Body of pancreas (tissue), 4 donors: Measurements from ENCODE around the gene THSD8. TPM values are rescaled to one million over a fixed set of nuclear protein-coding genes. Genes with fewer than 3 reads are reported as not detected.
A peak's percentile ranks its signal among the peaks of the same experiment; 100 is the strongest.

Experiments
- ATAC-seq: fragments of 150-250 bp; one replicate; pipeline ENCODE4 v1.9.1; 2016
- DNase-seq, 4 donors: peaks; one replicate each; pipeline ENCODE4 v3.0.0-alpha.2; 2019
- H3K27ac ChIP-seq, 4 donors: fragments of 200-600 bp; sonication (generic); 1 replicate in 3 of 4; 2 replicates in 1 of 4; pipeline versions ENCODE4 v1.5.1 to v1.6.1; 2016 to 2019; ENCODE audit warnings: mild to moderate bottlenecking in 1 of 4, mixed read lengths in 1 of 4, moderate library complexity in 1 of 4
- H3K27me3 ChIP-seq, 2 donors: fragments of 200-600 bp; sonication (generic); one replicate each; pipeline ENCODE4 v1.6.0; 2016; ENCODE audit warnings: mild to moderate bottlenecking in 1 of 2
- H3K36me3 ChIP-seq, 2 donors: fragments of 200-600 bp; sonication (generic); replicated peaks in 1 of 2; 2 replicates each; pipeline ENCODE4 v1.5.1; 2016; ENCODE audit warnings: low read depth in 2 of 2; ENCODE audit not compliant: insufficient read depth in 1 of 2
- H3K4me1 ChIP-seq: fragments of 200-600 bp; sonication (generic); one replicate; pipeline ENCODE4 v1.6.0; 2016
- H3K4me3 ChIP-seq, 2 donors: fragments of 200-600 bp; sonication (generic); 1 replicate in 1 of 2; 2 replicates in 1 of 2; pipeline ENCODE4 v1.5.1; 2016 to 2019
- H3K9me3 ChIP-seq, 3 donors: fragments of 200-600 bp; sonication (generic); 1 replicate in 2 of 3; 2 replicates in 1 of 3; pipeline ENCODE4 v1.5.1; 2016
- POLR2A ChIP-seq, 3 donors: fragments of 450-650 bp; IDR thresholded peaks; one replicate each; pipeline ENCODE4 v1.6.1; 2016; ENCODE audit warnings: antibody characterized with exemption in 3 of 3, mild to moderate bottlenecking in 2 of 3
- WGBS, 2 donors: methylation state at CpG; one replicate each; pipeline ENCODE4 v1.1.5; 2017; 5-methylcytosine and 5-hydroxymethylcytosine counted together
- intact Hi-C: fragments of 100-400 bp; cut with DNase I; formaldehyde crosslinking; loops from one replicate; pipeline ENCODE4 v1.15.1; 2023
- total RNA-seq, 2 donors: library from RNA; depleted of rRNA; stranded (reverse); fragments of >200 nt; gene quantifications; one replicate each; pipeline ENCODE4 v1.1.0, GENCODE V29; 2016
- TF ChIP-seq, protein P1 (sequence below), 7 experiments: fragments of 450-650 bp in 4 of 7; fragments of 200-600 bp in 3 of 7; sonication (generic) in 3 of 7; IDR thresholded peaks; one replicate each; pipeline ENCODE4 v1.5.1; 2016 to 2019; ENCODE audit warnings: antibody characterized with exemption in 7 of 7

The THSD8 gene
- total RNA-seq, result not detected

DNA sequence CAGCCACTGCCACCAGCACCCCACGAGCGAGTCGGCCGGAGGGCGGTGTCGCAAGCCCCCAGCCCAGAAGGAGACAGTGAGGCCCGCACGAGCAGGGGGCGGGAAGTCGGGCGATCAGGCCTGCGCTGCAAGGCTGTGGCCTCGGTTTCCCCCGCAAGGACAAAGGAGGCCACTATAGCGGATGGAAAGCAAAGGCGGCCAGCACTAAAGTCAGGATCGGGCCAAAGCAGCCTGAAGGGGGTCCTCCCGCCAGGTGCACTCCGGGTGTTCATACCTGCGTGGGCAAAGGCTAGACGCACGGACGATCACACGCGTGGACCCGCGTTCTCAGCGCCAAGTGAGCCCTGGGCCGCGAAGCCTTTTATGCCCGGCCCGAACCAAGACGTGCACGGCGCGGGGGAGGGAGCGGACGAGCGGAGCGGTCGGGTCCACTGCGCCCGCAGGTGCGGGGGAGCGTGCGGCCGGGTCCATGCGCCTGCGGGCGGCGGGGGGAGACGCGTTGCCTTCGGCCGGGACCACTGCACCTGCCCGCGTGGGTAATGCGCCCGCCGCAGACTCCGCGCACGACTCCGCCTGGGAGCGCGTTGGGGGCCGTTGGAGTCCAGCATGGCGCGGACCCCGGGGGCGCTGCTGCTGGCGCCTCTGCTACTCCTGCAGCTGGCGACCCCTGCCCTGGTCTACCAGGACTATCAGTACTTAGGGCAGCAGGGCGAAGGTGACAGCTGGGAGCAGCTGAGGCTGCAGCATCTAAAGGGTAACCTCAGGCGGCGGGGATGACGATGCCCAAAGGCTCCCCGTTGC lies at the start of gene THSD8, which contains the start of gene PRDX2:
THSD8 (plus strand) TSS at position 604 of the 801 bp plus-strand sequence; CDS start at position 607, 3 bp downstream.
PRDX2 (minus strand) TSS at position 335 of the 801 bp plus-strand sequence. CDS start 539 bp downstream, outside the sequence.
- Histone ChIP-seq H3K4me3 (peak within 1 kb of the TSS; percentile 50 to 73), H3K27me3 (no peaks in the 10 kb centered on the region), H3K4me1 (peaks cover 33% of the 10 kb centered on the region), H3K9me3 (no peaks in the 10 kb centered on the region), H3K27ac (peak within 1 kb of the TSS; percentile 66 to 80 (median 75)), H3K36me3 (no peaks in the 10 kb centered on the region)
- intact Hi-C loops, result loop anchor here (5.0 kb wide), 1 partner anchor 39 kb away; no protein-coding TSS in a partner anchor
- TF ChIP-seq, protein P1, sequence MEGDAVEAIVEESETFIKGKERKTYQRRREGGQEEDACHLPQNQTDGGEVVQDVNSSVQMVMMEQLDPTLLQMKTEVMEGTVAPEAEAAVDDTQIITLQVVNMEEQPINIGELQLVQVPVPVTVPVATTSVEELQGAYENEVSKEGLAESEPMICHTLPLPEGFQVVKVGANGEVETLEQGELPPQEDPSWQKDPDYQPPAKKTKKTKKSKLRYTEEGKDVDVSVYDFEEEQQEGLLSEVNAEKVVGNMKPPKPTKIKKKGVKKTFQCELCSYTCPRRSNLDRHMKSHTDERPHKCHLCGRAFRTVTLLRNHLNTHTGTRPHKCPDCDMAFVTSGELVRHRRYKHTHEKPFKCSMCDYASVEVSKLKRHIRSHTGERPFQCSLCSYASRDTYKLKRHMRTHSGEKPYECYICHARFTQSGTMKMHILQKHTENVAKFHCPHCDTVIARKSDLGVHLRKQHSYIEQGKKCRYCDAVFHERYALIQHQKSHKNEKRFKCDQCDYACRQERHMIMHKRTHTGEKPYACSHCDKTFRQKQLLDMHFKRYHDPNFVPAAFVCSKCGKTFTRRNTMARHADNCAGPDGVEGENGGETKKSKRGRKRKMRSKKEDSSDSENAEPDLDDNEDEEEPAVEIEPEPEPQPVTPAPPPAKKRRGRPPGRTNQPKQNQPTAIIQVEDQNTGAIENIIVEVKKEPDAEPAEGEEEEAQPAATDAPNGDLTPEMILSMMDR (IDR thresholded peaks at IDR 0.05), result peak in 1 of 7 experiments; percentile 13
- peak; percentile 96 to 99 (median 99) for TF ChIP-seq POLR2A (IDR thresholded peaks at IDR 0.05)
- peak; percentile 87 for ATAC-seq
- peak; percentile 84 to 90 (median 88) for DNase-seq
- WGBS, 2 donors, result 0 to 1% methylated on average over 4 to 76 of the region's 78 CpGs

DNA sequence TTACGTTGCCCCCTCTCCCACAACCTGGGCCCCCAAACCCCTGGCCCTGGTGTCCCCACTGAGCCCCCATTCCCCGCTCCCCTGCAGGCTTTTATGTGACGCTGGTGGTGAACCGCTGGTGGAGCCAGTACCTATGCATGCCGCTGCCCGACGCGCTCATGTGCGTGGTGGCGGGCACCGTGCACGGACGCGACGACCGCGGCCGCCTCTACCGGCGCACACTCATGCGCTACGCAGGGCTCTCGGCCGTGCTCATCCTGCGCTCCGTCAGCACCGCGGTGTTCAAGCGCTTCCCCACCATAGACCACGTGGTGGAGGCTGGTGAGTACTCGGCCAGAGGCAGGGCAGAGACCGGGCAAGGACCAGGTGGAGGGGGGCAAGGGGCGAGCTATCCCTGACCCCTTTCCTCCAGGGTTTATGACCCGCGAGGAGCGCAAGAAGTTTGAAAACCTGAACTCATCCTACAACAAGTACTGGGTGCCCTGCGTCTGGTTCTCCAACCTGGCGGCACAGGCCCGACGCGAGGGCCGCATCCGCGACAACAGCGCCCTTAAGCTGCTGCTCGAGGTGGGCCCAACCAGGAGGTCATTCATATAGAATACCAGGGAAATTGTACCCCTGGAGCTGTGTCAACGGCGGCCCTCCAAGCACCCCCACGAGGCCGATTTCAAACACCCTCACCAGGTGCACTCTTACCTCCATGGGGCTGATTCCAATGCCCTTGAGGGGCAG lies 47.2 kb upstream of the THSD8 start:
- no peaks in the 10 kb centered on the region for H3K27me3 ChIP-seq
- ATAC-seq (no peak), DNase-seq (no peak)
- WGBS, 2 donors, result 60 to 69% methylated on average over 10 to 46 of the region's 50 CpGs
- no peak for TF ChIP-seq POLR2A (IDR thresholded peaks at IDR 0.05)
- TF ChIP-seq, protein P1 (IDR thresholded peaks at IDR 0.05), result no peak
- H3K36me3 ChIP-seq, result no peaks in the 10 kb centered on the region
- H3K27ac ChIP-seq, result no peak overlapping the region
- H3K4me3 ChIP-seq, result no peak overlapping the region
- no peaks in the 10 kb centered on the region for H3K9me3 ChIP-seq
- intact Hi-C loops, result no loop called here
- peaks cover 9% of the 10 kb centered on the region for H3K4me1 ChIP-seq

DNA sequence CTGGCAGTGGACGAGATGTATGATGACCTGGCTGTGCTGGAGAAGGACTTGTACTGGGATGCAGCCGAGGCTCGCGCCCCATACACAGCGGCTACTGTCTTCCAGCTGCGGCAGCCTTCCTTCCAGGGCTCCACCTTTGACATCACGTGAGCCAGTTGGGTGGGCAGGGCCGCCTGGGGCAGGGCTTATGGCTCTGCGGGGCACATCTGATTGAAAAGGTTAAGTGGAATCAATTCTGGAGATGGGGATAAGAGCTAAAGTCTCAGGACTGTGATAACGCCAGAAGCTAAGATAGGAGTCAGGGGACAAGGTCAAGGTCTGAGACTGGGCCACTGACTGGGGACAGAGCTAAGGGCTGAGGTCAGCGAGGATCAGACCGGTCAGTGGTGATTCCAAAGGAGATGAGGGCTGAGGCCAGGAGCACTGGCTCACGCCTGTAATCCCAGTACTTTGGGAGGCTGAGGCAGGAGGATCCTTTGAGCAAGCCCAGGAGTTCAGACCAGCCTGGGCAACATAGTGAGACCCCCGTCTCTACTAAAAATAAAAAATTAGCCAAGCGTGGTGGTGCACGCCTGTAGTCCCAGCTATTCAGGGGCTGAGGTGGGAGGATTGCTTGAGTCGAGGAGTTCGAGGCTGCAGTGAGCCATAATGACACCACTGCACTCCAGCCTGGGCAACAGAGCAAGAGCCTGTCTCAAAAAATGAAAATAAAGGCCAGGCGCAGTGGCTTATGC lies 45.6 kb upstream of the THSD8 start:
- intact Hi-C loops, result no loop called here
- no peaks in the 10 kb centered on the region for H3K36me3 ChIP-seq
- 67 to 76% methylated on average over 11 to 19 of the region's 19 CpGs for whole genome bisulfite sequencing, 2 donors
- DNase-seq (no peak), ATAC-seq (no peak)
- peaks cover 9% of the 10 kb centered on the region for H3K4me1 ChIP-seq
- no peaks in the 10 kb centered on the region for H3K9me3 ChIP-seq
- H3K27me3 ChIP-seq, result no peaks in the 10 kb centered on the region
- no peak overlapping the region for H3K4me3 ChIP-seq
- H3K27ac ChIP-seq, result no peak overlapping the region
- TF ChIP-seq, protein P1 (IDR thresholded peaks at IDR 0.05), result no peak
- no peak for TF ChIP-seq POLR2A (IDR thresholded peaks at IDR 0.05)

GRCh38 chr19:12757544-12758274 lies 44.2 kb upstream of the THSD8 start:
- H3K27ac ChIP-seq, result peak overlapping the region in 2 of 4 donors; percentile 41 to 42

More at GRCh38 chr19:12757544-12758274, 44.2 kb upstream of the THSD8 start:
- Histone ChIP-seq H3K4me1 (peaks cover 9% of the 10 kb centered on the region), H3K36me3 (peaks cover 0 to under 1% of the 10 kb centered on the region in 2 donors), H3K9me3 (no peaks in the 10 kb centered on the region), H3K4me3 (no peak overlapping the region), H3K27me3 (no peaks in the 10 kb centered on the region)
- TF ChIP-seq POLR2A (IDR thresholded peaks at IDR 0.05), result peak in 1 of 3 donors; percentile 7
- TF ChIP-seq, protein P1 (IDR thresholded peaks at IDR 0.05), result peak; percentile 78 to 92 (median 89)
- WGBS, 2 donors, result 4 to 10% methylated on average over 3 to 55 of the region's 60 CpGs
- peak; percentile 72 to 77 (median 76) for DNase-seq
- peak; percentile 85 for ATAC-seq
- intact Hi-C loops, result no loop called here
